HFF-Myc (cell line): ENCODE results near the gene FOXP1.

Experiments
- DNase-seq: peaks from one replicate; pipeline ENCODE4 v3.0.0-alpha.2; 2011; ENCODE audit warnings: low read depth; ENCODE audit errors: extremely low read depth
- H3K4me3 ChIP-seq: replicated peaks from 2 replicates; pipeline ENCODE4 v1.5.1; 2011; ENCODE audit warnings: low read depth, mild to moderate bottlenecking, control low read depth, low read length
- CTCF ChIP-seq: IDR thresholded peaks from 2 replicates; pipeline ENCODE4 v1.5.1; 2012; ENCODE audit warnings: mild to moderate bottlenecking, low read depth, low read length, control low read depth; ENCODE audit errors: missing control alignments

FOXP1 gene

GRCh38 chr3:71109241-71109976, 474.1 kb downstream of the FOXP1 start:
- no peak for DNase-seq

DNA sequence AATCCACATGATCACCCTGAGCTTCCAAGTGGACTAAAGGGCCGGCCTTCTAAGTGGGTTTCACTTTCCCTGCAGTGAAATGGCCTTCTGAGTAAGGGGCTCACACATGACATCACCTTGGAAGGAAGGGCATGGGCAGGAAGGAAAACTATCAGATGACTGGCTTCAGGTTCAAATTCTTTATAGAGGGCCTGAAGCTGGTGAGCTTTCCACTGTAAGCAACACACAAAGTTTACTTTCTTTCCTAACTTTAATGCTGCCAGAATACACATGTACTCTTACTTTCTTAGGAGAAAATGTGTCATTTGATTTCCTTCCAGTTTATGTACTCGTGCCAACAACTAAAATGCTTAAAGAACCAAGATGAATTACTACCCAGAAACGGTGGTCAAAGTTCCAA, 475.6 kb downstream of the FOXP1 start:
- no peak overlapping the region for H3K4me3 ChIP-seq
- TF ChIP-seq CTCF, result no peak
- no peak for DNase-seq

More at GRCh38 chr3:71109241-71109976, 474.1 kb downstream of the FOXP1 start:
- no peak for TF ChIP-seq CTCF
- no peak overlapping the region for H3K4me3 ChIP-seq

- H3K4me3 ChIP-seq, result no peak overlapping the region
- TF ChIP-seq CTCF, result no peak
- no peak for DNase-seq
Observed at GRCh38 chr3:71104976-71105375, 478.6 kb downstream of the FOXP1 start.

GRCh38 chr3:71104556-71104955, 479.0 kb downstream of the FOXP1 start:
- TF ChIP-seq CTCF, result no peak
- DNase-seq, result no peak
- H3K4me3 ChIP-seq, result no peak overlapping the region

DNA sequence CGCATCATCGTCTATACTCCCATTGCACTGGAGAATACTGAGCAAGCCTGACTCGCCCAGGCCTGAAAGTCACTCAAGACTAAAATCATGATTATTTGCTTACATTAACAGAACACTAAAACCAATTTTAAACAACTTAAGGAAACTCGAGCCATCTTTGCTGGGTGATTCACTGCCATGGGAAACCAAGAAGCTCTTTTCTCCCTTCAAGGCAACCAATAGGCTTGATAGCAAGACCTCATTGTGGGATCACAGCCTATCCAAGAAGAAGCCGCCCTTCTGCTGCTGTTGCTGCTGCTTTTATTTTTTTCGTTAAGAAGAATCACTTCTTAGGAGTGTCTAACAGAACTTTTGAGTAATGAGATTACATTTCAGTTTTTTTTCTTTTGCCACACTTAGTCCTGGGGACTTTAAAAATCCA, 479.4 kb downstream of the FOXP1 start:
- TF ChIP-seq CTCF, result no peak
- no peak overlapping the region for H3K4me3 ChIP-seq
- peak; percentile 80 for DNase-seq

DNA sequence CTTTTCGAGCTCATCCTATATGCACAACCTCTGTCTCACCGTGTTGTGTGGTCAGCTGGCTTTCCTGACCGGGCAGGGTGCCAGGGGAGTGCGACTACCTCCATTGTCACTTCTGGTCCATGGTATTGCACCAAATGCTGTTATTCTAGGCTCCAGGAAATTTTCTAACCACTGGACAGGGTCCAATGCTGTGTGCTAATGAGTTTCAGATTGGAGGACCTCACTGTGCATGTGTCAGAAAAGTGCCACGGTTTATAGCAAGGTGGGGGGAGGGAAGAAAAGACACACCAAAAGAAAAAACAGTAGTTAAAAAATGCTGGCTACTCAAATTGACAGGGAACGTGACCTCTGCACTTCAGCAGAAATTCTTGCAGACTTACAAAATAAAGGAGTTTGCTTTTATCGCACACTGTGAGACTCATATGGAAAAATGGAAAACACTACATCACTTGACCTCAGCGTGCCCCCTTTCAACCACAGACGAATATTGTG, 480.1 kb downstream of the FOXP1 start:
- DNase-seq, result peak; percentile 90
- H3K4me3 ChIP-seq, result no peak overlapping the region
- TF ChIP-seq CTCF, result no peak
